A549 (cell line): ENCODE measurements around the gene SERPING1. TPM values are rescaled to one million over a fixed set of nuclear protein-coding genes. Genes with fewer than 3 reads are reported as not detected.

Experiments used
- ATAC-seq, 2 experiments: fragments of 200-7000 bp in 1 of 2; fragments of >200 bp in 1 of 2; cut with Nextera tagmentation in 1 of 2; cut with Tn5 transposase in 1 of 2; 3 replicates each; pipeline versions ENCODE4 v1.8.0 to v1.9.1; 2018 to 2020; ENCODE audit warnings: mild to moderate bottlenecking in 1 of 2, moderate library complexity in 1 of 2
- CTCF ChIA-PET: fragments of 300-600 bp; sonication (Branson Sonifier 250); formaldehyde crosslinking; extraction: SDS; loops from one replicate; lab custom pipeline; 2021; ENCODE audit warnings: antibody characterized with exemption, inconsistent platforms; lab: Yijun Ruan, JAX
- POLR2A ChIA-PET: fragments of 350-600 bp; formaldehyde crosslinking; extraction: SDS; loops from one replicate; lab custom pipeline; 2021; ENCODE audit warnings: antibody characterized with exemption, inconsistent platforms; lab: Yijun Ruan, JAX
- DNase-seq, 2 experiments: peaks; one replicate each; pipeline versions ENCODE4 v3.0.0 to v3.0.0-alpha.2; 2011 to 2016; ENCODE audit warnings: low read depth in 1 of 2, low spot score in 1 of 2
- FAIRE-seq: peaks from 2 replicates; lab custom pipeline; 2011; peaks lifted over from hg19 to GRCh38; lab: Jason Lieb, UNC
- H3K27ac ChIP-seq, 2 experiments: fragments of >200 bp; sonication (Bioruptor Twin); formaldehyde crosslinking; 3 replicates each; pipeline ENCODE4 v1.5.1; 2016 to 2017
- H3K4me1 ChIP-seq: fragments of >200 bp; sonication (Bioruptor Twin); formaldehyde crosslinking; 3 replicates; pipeline ENCODE4 v1.6.1; 2016
- H3K4me2 ChIP-seq: fragments of >200 bp; sonication (Bioruptor Twin); formaldehyde crosslinking; 3 replicates; pipeline ENCODE4 v1.6.1; 2016
- H3K4me3 ChIP-seq: fragments of >200 bp; sonication (Bioruptor Twin); formaldehyde crosslinking; 3 replicates; pipeline ENCODE4 v1.5.1; 2016
- H3K9me3 ChIP-seq: fragments of >200 bp; sonication (Bioruptor Twin); formaldehyde crosslinking; 3 replicates; pipeline ENCODE4 v1.6.1; 2016
- ATOH8 ChIP-seq: fragments of 250-450 bp; sonication (Bioruptor Pico); IDR thresholded peaks from 2 replicates; pipeline ENCODE4 v1.5.0; 2020; ENCODE audit warnings: low read depth, mild to moderate bottlenecking, moderate library complexity
- BCL3 ChIP-seq: fragments of >200 bp; sonication (Bioruptor Twin); formaldehyde crosslinking; IDR thresholded peaks from 3 replicates; pipeline ENCODE4 v1.6.1; 2016
- BHLHE40 ChIP-seq: IDR thresholded peaks from 2 replicates; pipeline ENCODE4 v1.6.1; 2012; ENCODE audit warnings: low read depth, low read length, inconsistent platforms
- CBX2 ChIP-seq: fragments of 200-600 bp; sonication (generic); IDR thresholded peaks from 2 replicates; pipeline ENCODE4 v1.6.1; 2016; ENCODE audit warnings: low read depth, mild to moderate bottlenecking, borderline replicate concordance
- CBX8 ChIP-seq: fragments of 200-600 bp; sonication (generic); IDR thresholded peaks from 2 replicates; pipeline ENCODE4 v1.6.1; 2016
- CHD2 ChIP-seq: fragments of 150-350 bp; IDR thresholded peaks from 2 replicates; pipeline ENCODE4 v1.6.1; 2014; ENCODE audit warnings: low read length; ENCODE audit not compliant: partially characterized antibody
- EHF ChIP-seq: fragments of 250-450 bp; sonication (Bioruptor Pico); IDR thresholded peaks from 2 replicates; pipeline ENCODE4 v1.5.0; 2020; ENCODE audit warnings: mild to moderate bottlenecking
- FOSB ChIP-seq: fragments of 250-450 bp; sonication (Bioruptor Pico); IDR thresholded peaks from 2 replicates; pipeline ENCODE4 v1.5.0; 2020; ENCODE audit warnings: mild to moderate bottlenecking, moderate library complexity
- FOSL2 ChIP-seq, 2 experiments: fragments of 450-650 bp in 1 of 2; fragments of >200 bp in 1 of 2; sonication (Bioruptor Twin) in 1 of 2; formaldehyde crosslinking; IDR thresholded peaks; 2 replicates each; pipeline versions ENCODE4 v1.5.0 to v1.6.1; 2016 to 2020; ENCODE audit warnings: mild to moderate bottlenecking in 1 of 2, moderate library complexity in 1 of 2
- FOXS1 ChIP-seq: fragments of 250-450 bp; sonication (Bioruptor Pico); IDR thresholded peaks from 2 replicates; pipeline ENCODE4 v1.5.0; 2020; ENCODE audit warnings: mild to moderate bottlenecking, moderate library complexity
- GATA3 ChIP-seq: IDR thresholded peaks from 2 replicates; pipeline ENCODE4 v1.6.1; 2012; ENCODE audit warnings: borderline replicate concordance
- HDAC2 ChIP-seq: fragments of 200-600 bp; sonication (generic); IDR thresholded peaks from 2 replicates; pipeline ENCODE4 v1.6.1; 2016
- HEYL ChIP-seq: fragments of 250-450 bp; sonication (Bioruptor Pico); IDR thresholded peaks from 2 replicates; pipeline ENCODE4 v1.8.0; 2021; ENCODE audit warnings: mild to moderate bottlenecking, moderate library complexity
- HOXB13 ChIP-seq: fragments of 250-450 bp; sonication (Bioruptor Pico); IDR thresholded peaks from 2 replicates; pipeline ENCODE4 v1.5.0; 2020; ENCODE audit warnings: low read depth, mild to moderate bottlenecking, moderate library complexity
- JUN ChIP-seq, 2 experiments: fragments of >200 bp; sonication (Bioruptor Twin); formaldehyde crosslinking; IDR thresholded peaks; 2 replicates in 1 of 2; 3 replicates in 1 of 2; pipeline ENCODE4 v1.6.1; 2016 to 2017
- JUNB ChIP-seq: fragments of >200 bp; sonication (Bioruptor Twin); formaldehyde crosslinking; IDR thresholded peaks from 2 replicates; pipeline ENCODE4 v1.6.1; 2016
- KDM1A ChIP-seq: fragments of 200-600 bp; sonication (generic); IDR thresholded peaks from 2 replicates; pipeline ENCODE4 v1.6.1; 2016; ENCODE audit warnings: low read depth, mild to moderate bottlenecking
- NFE2L2 ChIP-seq: fragments of 150-350 bp; conservative IDR thresholded peaks from 2 replicates; pipeline ENCODE4 v1.6.1; 2014; ENCODE audit warnings: low read length
- NPAS2 ChIP-seq: fragments of 250-450 bp; sonication (Bioruptor Pico); IDR thresholded peaks from 2 replicates; pipeline ENCODE4 v1.8.0; 2022; ENCODE audit warnings: mild to moderate bottlenecking, moderate library complexity, borderline replicate concordance
- NR3C1 ChIP-seq: fragments of >200 bp; sonication (Bioruptor Twin); formaldehyde crosslinking; IDR thresholded peaks from 3 replicates; pipeline ENCODE4 v1.6.1; 2017
- RFX5 ChIP-seq: fragments of 450-650 bp; IDR thresholded peaks from 2 replicates; pipeline ENCODE4 v1.7.1; 2014; ENCODE audit warnings: antibody characterized with exemption, mild to moderate bottlenecking, moderate library complexity
- RNF2 ChIP-seq: fragments of 200-600 bp; sonication (generic); IDR thresholded peaks from 2 replicates; pipeline ENCODE4 v1.6.1; 2016; ENCODE audit warnings: low read depth, mild to moderate bottlenecking, antibody characterized with exemption, moderate library complexity, borderline replicate concordance
- SREBF2 ChIP-seq: fragments of 450-650 bp; IDR thresholded peaks from 2 replicates; pipeline ENCODE4 v1.6.1; 2014; ENCODE audit warnings: mild to moderate bottlenecking, moderate library complexity
- TFCP2L1 ChIP-seq: fragments of 250-450 bp; sonication (Bioruptor Pico); IDR thresholded peaks from 2 replicates; pipeline ENCODE4 v1.5.0; 2021; ENCODE audit warnings: mild to moderate bottlenecking
- TP53 ChIP-seq: fragments of 250-450 bp; sonication (Bioruptor Pico); IDR thresholded peaks from 2 replicates; pipeline ENCODE4 v1.5.0; 2021; ENCODE audit warnings: mild to moderate bottlenecking, moderate library complexity
- ZNF302 ChIP-seq: fragments of 250-450 bp; sonication (Bioruptor Pico); IDR thresholded peaks from 2 replicates; pipeline ENCODE4 v1.9.0; 2021; ENCODE audit warnings: inconsistent platforms, mild to moderate bottlenecking, moderate library complexity
- WGBS: methylation state at CpG from one replicate; pipeline ENCODE4 v1.1.6; 2017; ENCODE audit errors: missing lambda C conversion rate; 5-methylcytosine and 5-hydroxymethylcytosine counted together
- polyA plus RNA-seq, 4 experiments: library from polyadenylated mRNA; depleted of rRNA in 3 of 4; stranded (reverse); fragments of >200 nt; fragmentation: RNase III in 1 of 4; extraction: RNeasy Plus Mini Kit Qiagen cat#74134 plus additional on column Dnase treatment in 1 of 4; gene quantifications; 2 replicates in 3 of 4; 3 replicates in 1 of 4; pipeline ENCODE4 v1.2.3, GENCODE V29; 2011 to 2017

The SERPING1 gene
- polyA plus RNA-seq, 2 of the 4 experiments (the other 2 are of a cell fraction), result 0.59 to 0.63 TPM

GRCh38 chr11:57599381-57599780 lies 1.9 kb downstream of the SERPING1 start:
- ATAC-seq (no peak), DNase-seq (no peak), FAIRE-seq (no peak)
- Histone ChIP-seq H3K4me2 (no peak overlapping the region), H3K9me3 (no peaks in the 10 kb centered on the region), H3K4me1 (peaks cover 7% of the 10 kb centered on the region; the same call in 1 of the 3 replicates), H3K4me3 (no peak overlapping the region), H3K27ac (no peak overlapping the region)
- CTCF ChIA-PET, result interaction anchor here (2.1 to 3.2 kb wide), 3 partner anchors 10 to 45 kb away, joined by 5 to 14 read pairs (median 5); partner anchors contain the start of gene UBE2L6
- no peak for TF ChIP-seq TFCP2L1 (CRISPR knock-in tag)
- TF ChIP-seq NPAS2 (CRISPR knock-in tag), result no peak
- no peak for TF ChIP-seq CBX2
- no peak for TF ChIP-seq CBX8
- no peak for TF ChIP-seq ZNF302 (CRISPR knock-in tag)
- TF ChIP-seq BHLHE40, result no peak
- 52% methylated on average over 2 of the region's 2 CpGs for WGBS
- POLR2A ChIA-PET, result no interaction called here

GRCh38 chr11:57601297-57601696 lies 3.8 kb downstream of the SERPING1 start:
- ChIA-PET CTCF (interaction anchor here (2.3 to 3.2 kb wide), 2 partner anchors 33 to 43 kb away, joined by 5 to 14 read pairs; partner anchors contain the start of gene UBE2L6), POLR2A (no interaction called here)
- Histone ChIP-seq H3K9me3 (no peaks in the 10 kb centered on the region), H3K4me1 (peaks cover 7% of the 10 kb centered on the region; the same call in 1 of the 3 replicates), H3K4me2 (no peak overlapping the region), H3K4me3 (no peak overlapping the region), H3K27ac (no peak overlapping the region)
- TF ChIP-seq TFCP2L1 (CRISPR knock-in tag) (no peak), JUNB (no peak), KDM1A (no peak), FOSL2 (IDR thresholded peaks at IDR 0.05) (no peak), FOSL2 (CRISPR knock-in tag; IDR thresholded peaks at IDR 0.05) (no peak), BCL3 (no peak), CHD2 (no peak), SREBF2 (no peak), NR3C1 (no peak), HDAC2 (no peak), RNF2 (no peak), FOXS1 (CRISPR knock-in tag) (no peak), HOXB13 (CRISPR knock-in tag) (no peak), RFX5 (no peak), FOSB (CRISPR knock-in tag) (no peak), TP53 (no peak)
- WGBS, result 70% methylated on average over 3 of the region's 3 CpGs
- ATAC-seq (no peak), FAIRE-seq (no peak), DNase-seq (no peak)

GRCh38 chr11:57604296-57605027 lies 7.0 kb downstream of the SERPING1 start:
- no peaks in the 10 kb centered on the region for H3K4me1 ChIP-seq
- TF ChIP-seq BHLHE40, result no peak
- TF ChIP-seq NFE2L2, result no peak
- TF ChIP-seq HEYL, result no peak
- no peak for TF ChIP-seq ATOH8 (CRISPR knock-in tag)
- TF ChIP-seq NPAS2 (CRISPR knock-in tag), result no peak
- no peak for TF ChIP-seq GATA3
- TF ChIP-seq JUNB, result no peak
- no peak for TF ChIP-seq JUN (IDR thresholded peaks at IDR 0.05)
- no peak for TF ChIP-seq EHF
- POLR2A ChIA-PET, result no interaction called here
- WGBS, result 15% methylated on average over 8 of the region's 8 CpGs
- ATAC-seq (no peak), DNase-seq (no peak), FAIRE-seq (no peak)
- no peak overlapping the region for H3K27ac ChIP-seq
- CTCF ChIA-PET, result interaction anchor here (0.6 to 0.8 kb wide), 4 partner anchors 20 to 441 kb away, joined by 3 to 5 read pairs (median 4); partner anchors contain the start of gene UBE2L6
- H3K9me3 ChIP-seq, result no peaks in the 10 kb centered on the region
- no peak overlapping the region for H3K4me3 ChIP-seq
- H3K4me2 ChIP-seq, result no peak overlapping the region
